Esophagus mucosa (tissue), 1 donor: Measurements from ENCODE around the gene DES. TPM values are rescaled to one million over a fixed set of nuclear protein-coding genes. Genes with fewer than 3 reads are reported as not detected.
A peak's percentile ranks its signal among the peaks of the same experiment; 100 is the strongest.

Source experiments
- ATAC-seq: fragments of 200-7000 bp; cut with Tn5 transposase; one replicate; pipeline ENCODE4 v1.9.1; 2020
- total RNA-seq: library from RNA; stranded (reverse); gene quantifications from one replicate; pipeline ENCODE4 v1.2.4, GENCODE V29; 2023
- donor health status: DM: yes; HTN: yes; CAD: no.

The DES gene
- total RNA-seq, 1 donor from 2014 or later, result 29.3 TPM

- ATAC-seq, result no peak
Measured at GRCh38 chr2:219421323-219421722, 3.1 kb downstream of the DES start.

- no peak for ATAC-seq
Measured at GRCh38 chr2:219422952-219423534, 4.9 kb downstream of the DES start.

- no peak for ATAC-seq
Measured at GRCh38 chr2:219423652-219424377, 5.6 kb downstream of the DES start.

GRCh38 chr2:219425238-219426067 is 7.3 kb downstream of the DES start:
- ATAC-seq, result no peak

GRCh38 chr2:219426068-219426443 is 7.9 kb downstream of the DES start:
- ATAC-seq, result no peak

- ATAC-seq, result peak; percentile 20
Measured at GRCh38 chr2:219426534-219427136, 8.5 kb downstream of the DES start.

- ATAC-seq, result no peak
Measured at GRCh38 chr2:219428469-219428868, 10.3 kb downstream of the DES start.

- ATAC-seq, result no peak
Measured at GRCh38 chr2:219429958-219430606, 11.9 kb downstream of the DES start.

- peak; percentile 41 for ATAC-seq
Measured at GRCh38 chr2:219430633-219431615, 12.7 kb downstream of the DES start.

- no peak for ATAC-seq
Measured at GRCh38 chr2:219433666-219434467, 15.7 kb downstream of the DES start.

- ATAC-seq, result no peak
Measured at GRCh38 chr2:219434468-219434717, 16.2 kb downstream of the DES start.

- peak; percentile 20 for ATAC-seq
Measured at GRCh38 chr2:219434718-219435525, 16.7 kb downstream of the DES start, which contains the start of gene SPEG. SPEG (plus strand) TSS chr2:219434843; CDS start chr2:219434978, 135 bp downstream.

- ATAC-seq, result no peak
Measured at GRCh38 chr2:219435701-219436100, 17.5 kb downstream of the DES start.

GRCh38 chr2:219436491-219436890 is 18.3 kb downstream of the DES start:
- no peak for ATAC-seq

GRCh38 chr2:219437141-219437540 is 19.0 kb downstream of the DES start:
- no peak for ATAC-seq

GRCh38 chr2:219437690-219438206 is 19.6 kb downstream of the DES start:
- no peak for ATAC-seq

- ATAC-seq, result no peak
Measured at GRCh38 chr2:219438453-219438852, 20.3 kb downstream of the DES start.

GRCh38 chr2:219439506-219439905 is 21.3 kb downstream of the DES start:
- no peak for ATAC-seq
